GM18909 (cell line): ENCODE measurements around the gene PRSS56.

ENCODE experiments used
- ATAC-seq: cut with Tn5 transposase; IDR thresholded peaks from one replicate; pipeline ENCODE4 v1.9.1; 2021; ENCODE audit warnings: mild to moderate bottlenecking; ENCODE audit not compliant: unreplicated experiment, poor library complexity

The PRSS56 gene

GRCh38 chr2:232498452-232498851 is 21.7 kb upstream of the PRSS56 start:
- ATAC-seq = no peak

- ATAC-seq = no peak
These were observed 18.8 kb upstream of the PRSS56 start for GRCh38 chr2:232501331-232501771.

DNA sequence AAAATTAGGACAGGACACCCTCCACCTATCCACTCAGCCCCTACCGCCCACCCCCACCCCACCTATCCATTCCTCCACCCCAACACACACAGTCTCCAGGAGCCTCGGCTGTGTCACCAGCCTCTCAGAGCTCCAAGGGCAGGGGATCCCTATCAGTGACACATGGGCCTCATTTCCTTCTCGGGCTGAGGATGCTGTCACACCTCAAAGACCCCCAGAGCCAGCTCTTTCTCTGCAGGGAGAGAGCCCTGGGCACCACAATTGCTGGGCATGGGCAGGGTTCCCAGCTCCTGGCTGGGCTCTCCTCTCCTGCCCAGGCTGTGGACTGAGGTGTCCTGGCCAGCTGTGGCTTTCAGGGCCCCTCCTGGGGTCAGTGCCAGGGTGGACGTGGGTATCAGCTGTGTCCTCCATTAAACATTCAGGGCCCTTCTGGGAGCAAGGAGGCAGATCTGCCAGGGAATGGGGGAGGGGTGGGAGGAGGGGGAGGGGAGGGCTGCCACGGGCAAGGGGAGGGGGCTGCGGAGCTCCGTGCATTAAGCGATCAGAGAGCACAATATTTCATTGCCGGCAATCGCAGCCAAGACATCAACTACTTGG is 18.3 kb upstream of the PRSS56 start:
- ATAC-seq = no peak

DNA sequence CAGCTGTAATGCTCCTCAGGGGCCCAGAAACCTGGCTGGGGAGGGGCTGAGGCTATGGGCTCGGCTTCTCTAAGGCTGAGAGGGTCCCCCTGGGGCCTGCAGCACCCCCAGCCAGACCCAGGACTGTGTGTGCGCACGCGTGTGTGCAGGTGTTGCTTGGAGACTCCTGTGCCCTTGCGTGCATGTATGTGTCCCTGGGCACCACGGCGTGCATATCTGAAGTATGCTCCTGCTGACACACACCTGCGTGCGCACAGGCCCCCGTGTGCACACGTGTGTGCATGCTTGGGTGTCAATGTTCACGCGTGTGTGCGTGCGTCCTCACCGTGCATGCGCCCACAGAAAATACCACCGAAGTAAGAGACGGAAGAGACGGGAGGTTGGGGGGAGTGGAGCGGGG is 17.7 kb upstream of the PRSS56 start:
- ATAC-seq = no peak

- no peak for ATAC-seq
These were observed 17.0 kb upstream of the PRSS56 start for GRCh38 chr2:232502911-232503808.

DNA sequence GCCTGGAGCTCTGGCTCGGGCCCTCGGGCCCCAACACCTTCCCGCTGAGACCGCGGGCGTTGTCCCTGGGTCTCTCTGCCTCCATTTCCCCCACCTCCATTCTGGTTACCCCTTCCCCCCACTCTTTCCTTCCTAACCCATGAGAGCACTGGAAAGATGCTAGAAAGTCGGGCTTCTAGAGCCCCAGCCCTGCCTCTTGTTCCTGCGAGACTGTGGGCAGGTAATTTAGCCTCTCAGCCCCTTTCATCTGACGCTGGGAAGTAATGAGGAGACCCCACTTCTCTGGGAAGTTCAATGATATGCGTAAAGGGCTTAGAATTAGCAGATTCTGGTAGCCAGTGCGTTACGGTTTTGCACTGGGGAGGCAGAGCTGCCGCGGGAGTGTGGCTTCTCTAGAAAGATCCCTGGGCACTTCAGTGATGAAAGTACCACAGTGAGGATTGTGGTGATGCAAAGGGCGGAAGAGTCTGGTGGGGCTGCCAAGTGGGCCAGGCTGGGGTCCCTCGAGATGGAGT is 16.3 kb upstream of the PRSS56 start:
- no peak for ATAC-seq

- no peak for ATAC-seq
These were observed 15.8 kb upstream of the PRSS56 start for GRCh38 chr2:232504438-232504837.

DNA sequence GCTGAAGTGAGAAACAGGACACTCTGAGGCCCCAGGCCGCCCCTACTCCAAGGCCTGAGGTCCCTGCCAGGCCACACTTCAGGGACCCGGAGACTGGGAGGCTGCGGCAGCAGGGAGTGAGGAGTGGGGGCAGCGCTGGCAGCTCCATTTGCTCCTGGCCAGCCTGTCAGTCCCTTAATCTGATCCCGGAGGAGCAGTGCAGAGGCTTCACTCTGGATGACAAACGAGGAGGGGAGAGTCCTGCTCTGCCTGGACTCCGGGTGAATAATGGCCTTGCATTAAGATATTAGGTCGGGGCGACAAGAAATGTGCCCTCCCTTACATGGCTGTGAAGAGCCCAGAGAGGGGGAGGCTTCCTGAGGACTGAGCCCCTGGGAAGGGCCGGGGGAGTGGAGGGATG is 14.3 kb upstream of the PRSS56 start:
- ATAC-seq = no peak

- no peak for ATAC-seq
These were observed 13.5 kb upstream of the PRSS56 start for GRCh38 chr2:232506709-232507108.

GRCh38 chr2:232508251-232508650 is 11.9 kb upstream of the PRSS56 start:
- no peak for ATAC-seq

DNA sequence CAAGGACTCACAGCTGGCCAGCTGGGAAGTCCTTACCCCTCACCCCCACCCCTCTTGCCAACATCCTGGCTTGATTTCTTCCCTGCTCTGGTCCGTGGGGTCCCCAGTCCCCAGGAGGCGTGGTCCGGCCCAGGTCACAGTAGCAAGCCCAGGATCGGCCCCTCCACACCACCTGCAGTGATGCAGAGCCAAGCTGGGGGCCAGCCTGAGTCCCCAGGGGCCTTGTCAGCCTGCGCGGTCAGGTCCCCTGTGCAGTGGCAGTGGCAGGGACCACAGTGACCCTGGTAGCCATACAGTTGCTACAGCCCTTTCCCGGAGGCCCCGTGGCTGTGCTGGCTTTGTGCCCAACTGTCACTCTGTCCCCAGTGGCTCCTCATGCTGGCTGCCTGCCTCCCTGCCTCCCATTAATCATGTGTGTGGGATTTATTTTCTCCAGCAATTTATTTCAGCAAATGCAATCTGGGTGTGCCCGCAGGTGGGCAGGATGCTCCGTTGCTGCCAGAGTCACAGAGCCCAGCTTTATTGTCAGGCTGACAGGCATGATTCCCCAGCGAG is 8.8 kb upstream of the PRSS56 start:
- ATAC-seq = no peak

DNA sequence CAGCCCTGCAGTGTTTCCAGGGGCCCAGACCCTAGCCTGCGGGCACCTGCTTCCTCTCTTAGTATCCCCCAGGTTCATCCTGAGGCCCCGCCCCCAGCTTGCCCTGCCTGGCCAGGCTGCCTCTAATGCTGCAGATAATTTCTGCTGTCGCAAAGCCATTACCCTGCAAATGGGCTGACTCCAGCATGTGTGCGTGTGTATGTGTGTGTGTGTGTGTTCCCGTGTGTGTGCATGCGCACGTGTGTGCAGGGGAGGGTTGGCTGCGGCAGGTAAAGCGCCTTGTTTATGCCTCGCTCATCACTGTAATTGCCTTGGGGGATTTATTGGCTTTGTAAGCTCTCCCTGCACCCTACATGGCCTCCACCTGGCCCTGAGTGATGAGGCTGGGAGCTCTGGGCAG is 7.6 kb upstream of the PRSS56 start:
- ATAC-seq = no peak

GRCh38 chr2:232513353-232513752 is 6.8 kb upstream of the PRSS56 start:
- ATAC-seq = no peak

GRCh38 chr2:232515639-232516038 is 4.5 kb upstream of the PRSS56 start:
- ATAC-seq = no peak

DNA sequence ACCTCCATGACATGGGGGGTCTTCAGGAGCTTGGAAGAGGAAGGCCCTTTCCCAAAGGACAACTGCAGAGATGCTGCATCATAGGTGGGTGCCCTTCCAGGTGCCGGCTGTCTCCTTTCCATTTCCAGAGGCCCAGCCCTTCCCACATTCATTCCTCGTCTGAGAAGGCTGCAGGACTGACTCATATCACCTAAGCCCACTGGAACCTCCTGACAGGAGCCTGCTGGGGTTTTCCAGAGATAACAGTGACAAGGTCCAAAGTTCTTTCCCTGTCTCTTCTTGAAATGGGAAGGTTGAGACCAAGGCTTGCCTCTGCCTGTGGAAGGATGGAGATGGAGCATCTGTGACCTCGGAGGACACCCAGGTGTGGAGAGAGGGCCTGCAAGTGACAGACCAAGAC is 3.6 kb upstream of the PRSS56 start:
- ATAC-seq = no peak

GRCh38 chr2:232518844-232519243 is 1.3 kb upstream of the PRSS56 start:
- no peak for ATAC-seq

- ATAC-seq = no peak
These were observed 301 bp downstream of the PRSS56 start for GRCh38 chr2:232520489-232520888.

DNA sequence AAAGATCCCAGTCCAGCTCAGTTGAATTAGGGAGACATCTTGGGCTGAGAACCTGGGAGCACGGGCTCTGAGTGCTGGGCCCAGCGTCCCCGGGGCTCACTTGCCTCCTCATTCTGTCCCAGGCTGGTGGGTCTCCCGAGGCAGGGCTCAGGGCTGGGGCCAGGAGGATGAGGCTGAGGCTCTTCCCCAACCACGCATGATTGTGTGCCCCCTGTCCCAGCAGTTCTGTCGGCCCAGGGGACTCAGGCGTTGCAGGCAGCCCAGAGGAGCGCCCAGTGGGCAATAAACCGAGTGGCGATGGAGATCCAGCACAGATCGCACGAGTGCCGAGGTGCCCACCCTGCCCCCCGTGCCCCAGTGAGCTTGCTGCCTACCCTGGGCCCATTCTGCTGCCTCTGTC is 910 bp downstream of the PRSS56 start:
- ATAC-seq = no peak

GRCh38 chr2:232521959-232522622 is 1.9 kb downstream of the PRSS56 start:
- no peak for ATAC-seq

- ATAC-seq = no peak
These were observed 2.6 kb downstream of the PRSS56 start for GRCh38 chr2:232522623-232523401.
